Trophoblast cell (in vitro differentiated cells and primary cell): Measurements from ENCODE around the gene RAB17.
A peak's percentile ranks its signal among the peaks of the same experiment; 100 is the strongest.

Experiments used
- DNase-seq, 2 donors: peaks; one replicate each; pipeline ENCODE4 v3.0.0-alpha.2; 2016
- H2AFZ ChIP-seq: 2 replicates; pipeline ENCODE4 v1.6.1; 2013; ENCODE audit warnings: low read length, moderate library complexity, mild to moderate bottlenecking; ENCODE audit not compliant: insufficient read depth, poor library complexity
- H2AK5ac ChIP-seq: 2 replicates; pipeline ENCODE4 v1.6.1; 2013; ENCODE audit warnings: mild to moderate bottlenecking, low read length
- H2BK120ac ChIP-seq: 2 replicates; pipeline ENCODE4 v1.6.1; 2013; ENCODE audit warnings: low read length, mild to moderate bottlenecking, moderate library complexity; ENCODE audit not compliant: insufficient read depth, poor library complexity
- H2BK12ac ChIP-seq: 2 replicates; pipeline ENCODE4 v1.6.1; 2013; ENCODE audit warnings: mild to moderate bottlenecking, low read length, moderate library complexity
- H2BK5ac ChIP-seq: 2 replicates; pipeline ENCODE4 v1.6.1; 2013; ENCODE audit warnings: low read length, low read depth, moderate library complexity, mild to moderate bottlenecking; ENCODE audit not compliant: poor library complexity
- H3K14ac ChIP-seq: 2 replicates; pipeline ENCODE4 v1.6.1; 2013; ENCODE audit warnings: mild to moderate bottlenecking, low read length
- H3K18ac ChIP-seq: 2 replicates; pipeline ENCODE4 v1.6.1; 2013; ENCODE audit warnings: mild to moderate bottlenecking, low read length
- H3K23ac ChIP-seq: 2 replicates; pipeline ENCODE4 v1.6.1; 2013; ENCODE audit warnings: low read length
- H3K27ac ChIP-seq: 2 replicates; pipeline ENCODE4 v1.5.1; 2013; ENCODE audit warnings: low read depth, mild to moderate bottlenecking, inconsistent platforms, low read length, moderate library complexity
- H3K27me3 ChIP-seq: 2 replicates; pipeline ENCODE4 v1.6.1; 2013; ENCODE audit warnings: inconsistent platforms, mild to moderate bottlenecking, low read length, moderate library complexity; ENCODE audit not compliant: insufficient read depth
- H3K36me3 ChIP-seq, 2 experiments: 1 replicate in 1 of 2; 2 replicates in 1 of 2; pipeline ENCODE4 v1.6.1; 2013; ENCODE audit warnings: low read length in 2 of 2, mild to moderate bottlenecking in 2 of 2, moderate library complexity in 1 of 2; ENCODE audit not compliant: insufficient read depth in 2 of 2, control insufficient read depth in 1 of 2
- H3K4ac ChIP-seq: 2 replicates; pipeline ENCODE4 v1.6.1; 2013; ENCODE audit warnings: low read depth, mild to moderate bottlenecking, low read length, moderate library complexity
- H3K4me1 ChIP-seq, 2 experiments: 1 replicate in 1 of 2; 2 replicates in 1 of 2; pipeline ENCODE4 v1.6.1; 2013; ENCODE audit warnings: low read length in 2 of 2, mild to moderate bottlenecking in 2 of 2, moderate library complexity in 1 of 2; ENCODE audit not compliant: insufficient read depth in 2 of 2, control insufficient read depth in 1 of 2
- H3K4me2 ChIP-seq: 2 replicates; pipeline ENCODE4 v1.6.1; 2013; ENCODE audit warnings: inconsistent platforms, mild to moderate bottlenecking, low read length, moderate library complexity
- H3K4me3 ChIP-seq: 2 replicates; pipeline ENCODE4 v1.5.1; 2013; ENCODE audit warnings: mild to moderate bottlenecking, low read depth, low read length, inconsistent platforms
- H3K79me1 ChIP-seq: one replicate; pipeline ENCODE4 v1.6.1; 2013; ENCODE audit warnings: low read length
- H3K79me2 ChIP-seq: 2 replicates; pipeline ENCODE4 v1.6.1; 2013; ENCODE audit warnings: low read length, mild to moderate bottlenecking; ENCODE audit not compliant: control insufficient read depth, insufficient read depth, poor library complexity
- H3K9ac ChIP-seq: 2 replicates; pipeline ENCODE4 v1.6.1; 2013; ENCODE audit warnings: mild to moderate bottlenecking, low read length
- H3K9me3 ChIP-seq: 2 replicates; pipeline ENCODE4 v1.6.1; 2013; ENCODE audit warnings: low read depth, mild to moderate bottlenecking, control low read depth, inconsistent platforms, low read length; ENCODE audit not compliant: insufficient read depth
- H4K12ac ChIP-seq: 2 replicates; pipeline ENCODE4 v1.6.1; 2013; ENCODE audit warnings: low read depth, mild to moderate bottlenecking, low read length, moderate library complexity
- H4K8ac ChIP-seq: 2 replicates; pipeline ENCODE4 v1.6.1; 2013; ENCODE audit warnings: low read depth, mild to moderate bottlenecking, low read length, moderate library complexity
- H4K91ac ChIP-seq: one replicate; pipeline ENCODE4 v1.6.1; 2013; ENCODE audit warnings: low read depth, mild to moderate bottlenecking, low read length, moderate library complexity
- WGBS: extraction: QIAGEN DNeasy Blood & Tissue Kit; methylation state at CpG from one replicate; pipeline ENCODE4 v1.1.7; 2013; ENCODE audit warnings: missing lambda C conversion rate; ENCODE audit not compliant: insufficient read length, insufficient coverage; ENCODE audit errors: extremely low coverage; 5-methylcytosine and 5-hydroxymethylcytosine counted together

RAB17 gene

DNA sequence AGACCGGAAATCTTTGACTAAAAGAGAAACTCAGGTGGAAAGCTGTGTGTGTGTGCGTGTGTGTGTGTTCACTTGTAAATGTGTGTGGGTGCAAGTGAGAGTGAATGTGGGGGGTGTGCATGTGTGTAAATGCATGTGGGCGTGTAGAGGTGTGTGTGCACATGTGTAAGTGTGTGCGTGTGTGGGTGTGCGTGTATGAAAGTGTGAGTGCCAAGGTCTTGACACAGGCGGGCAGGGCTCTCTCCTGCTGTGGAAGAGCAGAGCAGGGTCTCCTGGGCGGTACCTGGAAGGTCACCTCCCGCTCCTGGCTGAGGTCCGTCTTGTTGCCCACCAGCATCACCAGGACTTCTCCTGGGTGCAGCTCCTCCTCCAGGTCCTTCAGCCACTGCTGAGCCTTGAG, 13.6 kb downstream of the RAB17 start:
- Histone ChIP-seq H3K4ac (no peak overlapping the region), H4K12ac (no peak overlapping the region), H3K14ac (no peak overlapping the region), H3K23ac (no peak overlapping the region), H2AK5ac (no peak overlapping the region), H3K36me3 (peaks cover 2% of the 10 kb centered on the region in 2 experiments), H2BK120ac (no peak overlapping the region), H3K4me3 (no peak overlapping the region), H3K79me2 (no peaks in the 10 kb centered on the region), H3K18ac (no peak overlapping the region), H3K4me1 (peaks cover 12 to 14% of the 10 kb centered on the region in 2 experiments), H3K79me1 (peaks cover 2% of the 10 kb centered on the region), H4K8ac (no peak overlapping the region), H3K9me3 (no peaks in the 10 kb centered on the region), H2AFZ (no peak overlapping the region), H3K27ac (no peak overlapping the region), H3K27me3 (no peaks in the 10 kb centered on the region), H4K91ac (no peak overlapping the region), H3K4me2 (no peak overlapping the region), H2BK5ac (no peak overlapping the region), H2BK12ac (no peak overlapping the region), H3K9ac (no peak overlapping the region)
- no CpG with 5 or more reads among the region's 9 CpGs for WGBS
- DNase-seq = no peak

DNA sequence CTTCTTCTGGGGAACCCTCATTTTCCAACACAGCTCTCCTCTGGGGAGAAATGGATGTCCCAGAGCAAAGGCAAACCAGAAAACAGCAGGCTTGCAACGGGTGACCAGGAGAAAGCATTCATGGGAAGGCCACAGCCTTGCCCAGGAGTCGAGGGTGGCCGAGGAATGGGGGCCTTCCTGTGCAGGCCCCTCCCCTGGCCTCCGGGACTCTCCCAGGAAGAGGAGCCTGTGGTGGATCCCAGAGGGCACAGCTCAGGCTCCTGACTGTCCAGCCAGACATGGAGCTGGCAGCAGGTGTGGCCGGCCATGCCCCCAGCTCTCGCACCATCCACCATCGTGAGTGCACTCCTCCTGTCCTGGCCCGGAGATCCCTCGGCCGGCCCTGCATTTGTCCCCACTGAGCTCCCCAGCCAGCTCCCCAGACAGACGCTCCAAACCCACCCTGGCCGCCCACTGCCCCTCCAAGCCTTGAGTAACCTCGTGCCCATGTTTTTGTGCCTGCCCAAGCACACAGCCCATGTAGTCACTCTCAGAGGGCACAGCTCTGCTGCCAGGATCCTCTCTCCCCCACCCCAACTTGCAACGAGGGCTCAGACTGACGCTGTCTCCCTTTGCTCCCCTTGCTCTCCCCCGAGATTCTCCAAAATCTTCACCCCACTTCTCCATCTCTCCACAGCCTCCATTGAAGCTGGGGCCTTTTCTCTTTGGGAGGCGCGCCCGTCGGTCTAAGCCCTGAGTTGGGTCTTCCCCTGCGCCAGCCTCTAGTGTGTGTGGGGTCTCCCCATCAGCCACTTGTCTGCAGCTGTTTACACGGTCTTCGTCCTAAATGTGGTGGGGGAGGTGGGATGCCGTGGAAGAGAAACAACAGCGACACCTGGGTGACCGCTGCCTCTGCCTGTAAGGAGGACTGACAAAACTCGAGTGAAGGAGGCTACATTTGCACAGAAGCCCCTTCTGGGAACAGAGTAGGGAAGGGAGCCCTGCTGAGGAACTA, 14.4 kb downstream of the RAB17 start:
- Histone ChIP-seq H2AK5ac (no peak overlapping the region), H2AFZ (no peak overlapping the region), H3K9me3 (no peaks in the 10 kb centered on the region), H2BK12ac (no peak overlapping the region), H4K8ac (no peak overlapping the region), H3K23ac (no peak overlapping the region), H3K36me3 (peaks cover 2% of the 10 kb centered on the region in 2 experiments), H3K14ac (no peak overlapping the region), H3K27me3 (no peaks in the 10 kb centered on the region), H4K91ac (no peak overlapping the region), H3K79me2 (no peaks in the 10 kb centered on the region), H2BK120ac (no peak overlapping the region), H3K4me1 (peaks cover 9 to 10% of the 10 kb centered on the region in 2 experiments), H3K4ac (no peak overlapping the region), H3K79me1 (peaks cover 2% of the 10 kb centered on the region), H3K4me2 (no peak overlapping the region), H3K4me3 (no peak overlapping the region), H4K12ac (no peak overlapping the region), H3K18ac (no peak overlapping the region), H3K9ac (no peak overlapping the region), H2BK5ac (no peak overlapping the region), H3K27ac (no peak overlapping the region)
- DNase-seq = no peak
- no CpG with 5 or more reads among the region's 27 CpGs for WGBS

DNA sequence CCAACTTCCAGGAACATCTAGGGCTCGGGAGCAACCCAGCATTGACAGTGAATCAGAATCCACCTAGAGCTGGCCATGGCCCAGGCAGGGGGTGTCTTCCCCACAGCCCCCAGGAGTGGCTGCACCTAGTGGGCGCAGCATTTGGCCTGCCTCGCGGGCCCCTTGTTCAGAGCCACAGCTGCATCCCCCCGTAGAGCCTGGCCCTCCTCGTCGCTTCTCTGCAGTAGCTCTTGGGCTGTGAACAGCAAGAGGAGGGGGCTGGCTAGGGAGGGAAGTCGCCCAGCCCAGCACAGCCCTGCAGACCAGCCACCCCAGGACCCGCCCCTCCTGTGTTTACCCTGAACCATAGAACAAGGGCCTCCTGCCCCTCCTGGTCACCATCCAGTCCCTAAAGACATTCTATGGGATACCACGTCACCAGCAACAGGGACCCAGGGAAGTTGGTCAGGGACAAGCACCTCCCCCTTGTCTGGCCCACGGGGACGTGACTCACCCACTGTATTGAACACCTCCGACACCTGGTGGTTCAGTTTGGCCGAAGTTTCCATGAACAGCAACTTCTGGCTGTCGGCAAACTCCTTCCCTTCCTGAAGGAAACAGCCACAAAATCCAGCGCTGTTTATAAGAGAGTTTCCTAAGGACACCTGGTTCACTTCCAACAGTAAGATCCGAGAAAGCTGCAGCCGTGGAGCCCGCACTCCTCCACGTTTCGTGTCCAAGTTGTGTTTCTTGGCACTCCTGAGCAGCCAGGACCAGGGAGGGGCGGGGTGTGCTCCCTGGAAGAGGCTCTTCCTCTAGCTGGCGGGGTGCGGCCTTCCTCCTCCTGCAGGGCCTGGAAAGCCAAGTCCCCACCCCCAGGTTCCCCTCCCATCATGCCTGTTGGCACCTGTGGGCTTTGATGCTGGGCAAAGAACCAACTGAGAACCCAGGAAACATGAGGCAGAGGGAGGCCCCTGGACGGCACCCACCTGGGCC, 15.4 kb downstream of the RAB17 start:
- H3K79me2 ChIP-seq = no peaks in the 10 kb centered on the region
- H3K14ac ChIP-seq = no peak overlapping the region
- H3K18ac ChIP-seq = no peak overlapping the region
- no peak overlapping the region for H2BK5ac ChIP-seq
- no peak overlapping the region for H3K9ac ChIP-seq
- peak overlapping the region; percentile 31 for H3K4me3 ChIP-seq
- H3K27me3 ChIP-seq = no peaks in the 10 kb centered on the region
- H3K36me3 ChIP-seq = peaks cover 2% of the 10 kb centered on the region in 2 experiments
- no peaks in the 10 kb centered on the region for H3K9me3 ChIP-seq
- no peak overlapping the region for H3K23ac ChIP-seq
- peak; percentile 40 to 61 for DNase-seq
- no peak overlapping the region for H2BK120ac ChIP-seq
- H2BK12ac ChIP-seq = peak overlapping the region; percentile 47
- no CpG with 5 or more reads among the region's 25 CpGs for WGBS
- peak overlapping the region; percentile 21 for H4K91ac ChIP-seq
- no peak overlapping the region for H3K4ac ChIP-seq
- H4K12ac ChIP-seq = no peak overlapping the region
- H3K4me1 ChIP-seq = peaks cover 9 to 10% of the 10 kb centered on the region in 2 experiments
- H3K27ac ChIP-seq = no peak overlapping the region
- peaks cover 2% of the 10 kb centered on the region for H3K79me1 ChIP-seq
- H2AK5ac ChIP-seq = no peak overlapping the region
- no peak overlapping the region for H3K4me2 ChIP-seq
- no peak overlapping the region for H4K8ac ChIP-seq
- H2AFZ ChIP-seq = peak overlapping the region; percentile 55

DNA sequence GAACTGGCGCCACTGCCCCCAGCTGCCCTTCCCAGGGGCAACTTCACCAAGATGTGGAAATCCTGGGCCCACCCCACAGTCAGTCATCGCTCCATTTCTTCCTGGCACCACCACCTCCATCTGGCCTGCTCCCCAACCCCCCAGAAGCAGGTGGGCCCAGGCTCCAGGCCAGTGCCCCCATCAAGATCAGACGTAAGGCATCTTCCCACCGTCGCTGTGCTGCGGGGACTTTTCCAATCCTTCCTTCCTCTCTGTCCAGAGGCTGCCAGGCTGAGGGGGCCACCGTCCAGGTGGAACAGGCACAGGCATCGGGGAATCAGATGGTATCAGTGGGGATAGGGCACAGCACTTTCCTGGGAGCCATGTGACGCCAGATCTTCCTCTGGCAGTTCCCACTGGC, 16.1 kb downstream of the RAB17 start:
- Histone ChIP-seq H2BK5ac (no peak overlapping the region), H3K4me2 (no peak overlapping the region), H3K79me1 (peaks cover 2% of the 10 kb centered on the region), H3K4ac (no peak overlapping the region), H2AFZ (no peak overlapping the region), H2BK120ac (no peak overlapping the region), H3K14ac (no peak overlapping the region), H4K8ac (no peak overlapping the region), H4K12ac (no peak overlapping the region), H2AK5ac (no peak overlapping the region), H3K4me3 (no peak overlapping the region), H3K79me2 (no peaks in the 10 kb centered on the region), H3K27me3 (no peaks in the 10 kb centered on the region), H3K9me3 (no peaks in the 10 kb centered on the region), H3K36me3 (peaks cover 2% of the 10 kb centered on the region in 2 experiments), H2BK12ac (peak overlapping the region; percentile 3), H3K4me1 (peaks cover 9 to 10% of the 10 kb centered on the region in 2 experiments), H3K18ac (no peak overlapping the region), H3K27ac (no peak overlapping the region), H4K91ac (no peak overlapping the region), H3K9ac (no peak overlapping the region), H3K23ac (no peak overlapping the region)
- no peak for DNase-seq
- WGBS = no CpG with 5 or more reads among the region's 9 CpGs
